HepG2 (cell line): ENCODE results near the gene SYNDIG1. TPM values are rescaled to one million over a fixed set of nuclear protein-coding genes. Genes with fewer than 3 reads are reported as not detected.

Experiments used
- ATAC-seq: fragments of 200-7000 bp; cut with Tn5 transposase; 3 replicates; pipeline ENCODE4 v1.9.1; 2020; ENCODE audit warnings: mild to moderate bottlenecking, moderate library complexity
- BruUV-seq: library from RNA; stranded (reverse); fragments of 400-500 nt; replicated peaks from 2 replicates; lab custom pipeline; 2021; lab: Mats Ljungman, UMichigan
- CTCF ChIA-PET: fragments of 300-600 bp; formaldehyde crosslinking; extraction: SDS; loops from one replicate; lab custom pipeline; 2021; ENCODE audit warnings: low total read pairs, inconsistent platforms, low intra/inter-chr PET ratio; lab: Yijun Ruan, JAX
- POLR2A ChIA-PET: fragments of 350-600 bp; sonication (Branson Sonifier 250); formaldehyde crosslinking; loops from one replicate; lab custom pipeline; 2020; ENCODE audit warnings: antibody characterized with exemption, inconsistent platforms; lab: Yijun Ruan, JAX
- DNase-seq: peaks from one replicate; pipeline ENCODE4 v3.0.0-alpha.2; 2015; ENCODE audit warnings: low spot score
- FAIRE-seq: peaks from 3 replicates; lab custom pipeline; 2011; peaks lifted over from hg19 to GRCh38; lab: Jason Lieb, UNC
- H2AFZ ChIP-seq: one replicate; pipeline ENCODE4 v1.6.1; 2011; ENCODE audit warnings: low read length, inconsistent platforms
- H3K27ac ChIP-seq: fragments of 300-600 bp; 3 replicates; pipeline ENCODE4 v1.8.0; 2011; ENCODE audit warnings: mixed run types, mild to moderate bottlenecking, mixed read lengths, low read length, inconsistent platforms; ENCODE audit not compliant: insufficient read depth; ENCODE audit errors: extremely low read length
- H3K27me3 ChIP-seq, 2 experiments: fragments of 200-600 bp in 1 of 2; 2 replicates in 1 of 2; 3 replicates in 1 of 2; pipeline versions ENCODE4 v1.6.0 to v1.8.0; 2011; ENCODE audit warnings: low read length in 2 of 2, mild to moderate bottlenecking in 2 of 2, moderate library complexity in 2 of 2, inconsistent platforms in 1 of 2; ENCODE audit not compliant: insufficient read depth in 2 of 2, control insufficient read depth in 1 of 2
- H3K36me3 ChIP-seq, 2 experiments: fragments of 200-600 bp in 1 of 2; replicated peaks in 1 of 2; 2 replicates in 1 of 2; 3 replicates in 1 of 2; pipeline versions ENCODE4 v1.5.1 to v1.8.0; 2011; ENCODE audit warnings: low read length in 2 of 2, inconsistent platforms in 1 of 2; ENCODE audit not compliant: insufficient read depth in 2 of 2, control insufficient read depth in 1 of 2
- H3K4me1 ChIP-seq: 2 replicates; pipeline ENCODE4 v1.5.1; 2012; ENCODE audit warnings: low read length, inconsistent platforms; ENCODE audit not compliant: insufficient read depth
- H3K4me2 ChIP-seq: 2 replicates; pipeline ENCODE4 v1.6.0; 2011; ENCODE audit warnings: low read depth, low read length, inconsistent platforms
- H3K4me3 ChIP-seq, 3 experiments: fragments of 200-600 bp in 1 of 3; sonication (generic), shearing (Covaris generic) in 1 of 3; replicated peaks in 1 of 3; 2 replicates each; pipeline ENCODE4 v1.5.1; 2011 to 2016; ENCODE audit warnings: low read length in 3 of 3, inconsistent platforms in 2 of 3, low read depth in 2 of 3, mild to moderate bottlenecking in 2 of 3, control low read depth in 1 of 3, mixed read lengths in 1 of 3; ENCODE audit not compliant: insufficient read depth in 1 of 3
- H3K79me2 ChIP-seq: one replicate; pipeline ENCODE4 v1.6.1; 2011; ENCODE audit warnings: low read length, inconsistent platforms; ENCODE audit not compliant: insufficient read depth
- H3K9ac ChIP-seq: 2 replicates; pipeline ENCODE4 v1.6.0; 2011; ENCODE audit warnings: mild to moderate bottlenecking, low read depth, low read length, inconsistent platforms; ENCODE audit not compliant: insufficient read depth
- H3K9me3 ChIP-seq: 2 replicates; pipeline ENCODE4 v1.5.1; 2012; ENCODE audit warnings: mild to moderate bottlenecking, low read length
- H4K20me1 ChIP-seq: 2 replicates; pipeline ENCODE4 v1.6.0; 2011; ENCODE audit warnings: inconsistent platforms, mild to moderate bottlenecking, low read length, moderate library complexity; ENCODE audit not compliant: insufficient read depth
- ELK4 ChIP-seq: sonication (generic); formaldehyde crosslinking; IDR thresholded peaks from 2 replicates; pipeline ENCODE4 v1.9.0; 2021; ENCODE audit warnings: missing genetic modification reagents, borderline replicate concordance
- HDAC1 ChIP-seq: sonication (generic); formaldehyde crosslinking; IDR thresholded peaks from 2 replicates; pipeline ENCODE4 v1.5.1; 2020; ENCODE audit warnings: mild to moderate bottlenecking, missing genetic modification reagents
- NFKBIZ ChIP-seq: IDR thresholded peaks from 2 replicates; pipeline ENCODE4 v1.6.1; 2018; ENCODE audit warnings: missing genetic modification reagents, missing compliant biosample characterization
- NR2F1 ChIP-seq, 2 experiments: fragments of 450-650 bp in 1 of 2; formaldehyde crosslinking in 1 of 2; IDR thresholded peaks; 2 replicates each; pipeline versions ENCODE4 v1.5.0 to v1.6.1; 2016 to 2020; ENCODE audit warnings: mild to moderate bottlenecking in 1 of 2, missing compliant biosample characterization in 1 of 2, missing genetic modification reagents in 1 of 2, moderate library complexity in 1 of 2
- RAD21 ChIP-seq: fragments of 450-650 bp; formaldehyde crosslinking; IDR thresholded peaks from 2 replicates; pipeline ENCODE4 v1.5.0; 2020; ENCODE audit warnings: mild to moderate bottlenecking
- RFX5 ChIP-seq: IDR thresholded peaks from 2 replicates; pipeline ENCODE4 v1.6.1; 2011; ENCODE audit warnings: low read depth, low read length, improper control_type of control experiment
- SALL2 ChIP-seq: sonication (generic); formaldehyde crosslinking; IDR thresholded peaks from 2 replicates; pipeline ENCODE4 v1.8.1; 2023; ENCODE audit warnings: mild to moderate bottlenecking, missing genetic modification reagents, inconsistent platforms
- SP5 ChIP-seq: IDR thresholded peaks from 2 replicates; pipeline ENCODE4 v1.6.1; 2016; ENCODE audit warnings: low read depth, borderline replicate concordance
- TBX2 ChIP-seq: sonication (generic); formaldehyde crosslinking; IDR thresholded peaks from 2 replicates; pipeline ENCODE4 v1.5.0; 2020; ENCODE audit warnings: missing genetic modification reagents, mild to moderate bottlenecking, borderline replicate concordance
- TFE3 ChIP-seq: IDR thresholded peaks from 2 replicates; pipeline ENCODE4 v1.6.1; 2016
- THYN1 ChIP-seq: sonication (generic); formaldehyde crosslinking; IDR thresholded peaks from 2 replicates; pipeline ENCODE4 v1.8.1; 2023; ENCODE audit warnings: low read depth, mild to moderate bottlenecking, moderate library complexity, missing genetic modification reagents, borderline replicate concordance
- ZNF335 ChIP-seq: sonication (generic); formaldehyde crosslinking; IDR thresholded peaks from 2 replicates; pipeline ENCODE4 v1.4.0; 2020; ENCODE audit warnings: missing genetic modification reagents
- ZNF510 ChIP-seq: sonication (generic); formaldehyde crosslinking; IDR thresholded peaks from 2 replicates; pipeline ENCODE4 v1.4.0; 2020; ENCODE audit warnings: low read depth, mild to moderate bottlenecking, missing genetic modification reagents
- ZNF577 ChIP-seq: sonication (generic); formaldehyde crosslinking; IDR thresholded peaks from 2 replicates; pipeline ENCODE4 v1.4.0; 2020; ENCODE audit warnings: mild to moderate bottlenecking, low read depth, missing genetic modification reagents, borderline replicate concordance
- ZNF691 ChIP-seq: sonication (generic); formaldehyde crosslinking; IDR thresholded peaks from 2 replicates; pipeline ENCODE4 v1.4.0; 2020; ENCODE audit warnings: missing genetic modification reagents, low read depth, mild to moderate bottlenecking, borderline replicate concordance
- ZNF770 ChIP-seq: sonication (generic); formaldehyde crosslinking; IDR thresholded peaks from 2 replicates; pipeline ENCODE4 v1.5.0; 2020; ENCODE audit warnings: mild to moderate bottlenecking, missing genetic modification reagents
- WGBS: methylation state at CpG from one replicate; pipeline ENCODE4 v1.1.6; 2017; ENCODE audit warnings: low lambda C conversion rate; 5-methylcytosine and 5-hydroxymethylcytosine counted together
- in situ Hi-C: cut with HindIII; loops from 2 replicates; pipeline ENCODE4 v1.10.0; 2017; ENCODE audit warnings: low pct_unique_long_range_greater_than_20kb; ENCODE audit not compliant: extremely low pct_ligation_motif_present
- intact Hi-C: fragments of 100-400 bp; cut with micrococcal nuclease; formaldehyde crosslinking; loops from one replicate; pipeline ENCODE4 v1.10.0; 2022; ENCODE audit not compliant: unreplicated experiment
- polyA plus RNA-seq, 8 experiments: library from polyadenylated mRNA; depleted of rRNA in 3 of 8; stranded (reverse) in 7 of 8; unstranded in 1 of 8; fragments of >200 nt; fragmentation: Illumina TruSeq in 4 of 8; extraction: Trizol in 4 of 8; gene quantifications; 2 replicates each; pipeline versions ENCODE4 v1.2.1 to v1.2.3, GENCODE V29; 2011 to 2016; ENCODE audit warnings: low read depth in 4 of 8, missing spikeins in 1 of 8, mixed read lengths in 1 of 8; ENCODE audit not compliant: insufficient read depth in 1 of 8
- total RNA-seq, 5 experiments: library from RNA; depleted of rRNA; stranded (reverse); fragments of >200 nt; fragmentation: Illumina TruSeq; extraction: Trizol; gene quantifications; 2 replicates each; pipeline ENCODE4 v1.2.3, GENCODE V29; 2016; ENCODE audit warnings: low read depth in 1 of 5

SYNDIG1 gene
- total and polyA plus RNA-seq, 2 of the 13 experiments (the other 11 are each of a cell fraction or from before 2014, with no cell fraction given): not detected

GRCh38 chr20:24479106-24479505 lies 9.7 kb downstream of the SYNDIG1 start:
- in situ Hi-C loops: no loop called here
- CTCF ChIA-PET: no interaction called here

More at GRCh38 chr20:24479106-24479505, 9.7 kb downstream of the SYNDIG1 start:
- Histone ChIP-seq H3K4me1 (no peaks in the 10 kb centered on the region), H3K4me3 (no peak overlapping the region), H3K36me3 (no peaks in the 10 kb centered on the region), H3K4me2 (no peak overlapping the region), H3K27me3 (peaks cover 0 to 5% of the 10 kb centered on the region in 2 experiments; a peak in 2 of 5 replicates), H2AFZ (no peak overlapping the region), H3K9me3 (no peaks in the 10 kb centered on the region), H3K79me2 (no peaks in the 10 kb centered on the region), H3K27ac (no peak overlapping the region), H4K20me1 (no peaks in the 10 kb centered on the region), H3K9ac (no peak overlapping the region)
- TF ChIP-seq NR2F1 (CRISPR knock-in tag; IDR thresholded peaks at IDR 0.05) (no peak), ELK4 (no peak), TFE3 (CRISPR knock-in tag) (no peak), NFKBIZ (CRISPR knock-in tag) (no peak), ZNF577 (CRISPR knock-in tag) (no peak), HDAC1 (CRISPR knock-in tag) (no peak), ZNF335 (CRISPR knock-in tag) (no peak), ZNF691 (no peak), TBX2 (CRISPR knock-in tag) (no peak), RAD21 (CRISPR knock-in tag) (no peak), THYN1 (CRISPR knock-in tag) (no peak), ZNF510 (CRISPR knock-in tag) (no peak), RFX5 (no peak), SP5 (CRISPR knock-in tag) (no peak), ZNF770 (no peak), SALL2 (no peak)
- POLR2A ChIA-PET: no interaction called here
- DNase-seq (no peak), ATAC-seq (no peak), FAIRE-seq (no peak)
- 4% methylated on average over 4 of the region's 4 CpGs for WGBS
- intact Hi-C loops: no loop called here
- BruUV-seq: no TSS peak
